Activated naive CD4-positive, alpha-beta T cell treated with anti-CD3 and anti-CD28 coated beads, Interleukin-2, amount 50 U/mL, for 72 hours (primary cell): ENCODE data around the gene PHF5A. TPM values are rescaled to one million over a fixed set of nuclear protein-coding genes. Genes with fewer than 3 reads are reported as not detected.

Experiments
- ATAC-seq, 2 donors: fragments of 150-1000 bp; cut with Tn5 transposase; 2 replicates each; pipeline ENCODE4 v1.10.0; 2021; ENCODE audit warnings: mild to moderate bottlenecking in 2 of 2, moderate library complexity in 2 of 2
- DNase-seq, 2 donors: peaks; one replicate each; pipeline ENCODE4 v3.0.0; 2021 to 2022; ENCODE audit warnings: low spot score in 2 of 2
- H3K27ac Mint-ChIP-seq, 2 donors: one replicate each; pipeline ENCODE4 v1.8.0; 2022; ENCODE audit warnings: mild to moderate bottlenecking in 2 of 2, mixed read lengths in 2 of 2
- H3K36me3 Mint-ChIP-seq, 2 donors: one replicate each; pipeline ENCODE4 v1.8.0; 2022; ENCODE audit warnings: mixed read lengths in 2 of 2
- H3K9me3 Mint-ChIP-seq, 2 donors: one replicate each; pipeline ENCODE4 v1.8.0; 2022; ENCODE audit warnings: mixed read lengths in 2 of 2
- total RNA-seq, 2 donors: library from RNA; stranded (reverse); gene quantifications; one replicate each; pipeline ENCODE4 v1.2.3, GENCODE V29; 2022

Gene PHF5A
- 10 to 100 TPM; 61.3 to 76.5 TPM for total RNA-seq

GRCh38 chr22:41468381-41469217 lies at the start of gene PHF5A, which contains the start of gene ACO2:
Gene PHF5A, minus strand, starts transcription at chr22:41468692. Its CDS starts 39 bp downstream, at chr22:41468653.
Gene ACO2, plus strand, starts transcription at chr22:41469117. Its CDS starts 30 bp downstream, at chr22:41469147.
- DNase-seq (peak; percentile 97 to 98), ATAC-seq (peak; percentile 94)
- H3K27ac Mint-ChIP-seq: peak within 1 kb of the TSS; percentile 94 to 99
- H3K9me3 Mint-ChIP-seq: no peaks in the 10 kb centered on the region
- H3K36me3 Mint-ChIP-seq: peaks cover 23 to 36% of the 10 kb centered on the region in 2 donors

- H3K9me3 Mint-ChIP-seq: no peaks in the 10 kb centered on the region
- no peaks in the 10 kb centered on the region for H3K36me3 Mint-ChIP-seq
- peak overlapping the region; percentile 27 to 77 for H3K27ac Mint-ChIP-seq
- ATAC-seq (no peak), DNase-seq (no peak)
These were observed 49.5 kb upstream of the PHF5A start for GRCh38 chr22:41518048-41518347.

- no peaks in the 10 kb centered on the region for H3K36me3 Mint-ChIP-seq
- no peaks in the 10 kb centered on the region for H3K9me3 Mint-ChIP-seq
- peak; percentile 48 to 64 for ATAC-seq
- H3K27ac Mint-ChIP-seq: peak overlapping the region; percentile 44 to 50
- DNase-seq: peak in 1 of 2 donors; percentile 49
These were observed 48.9 kb upstream of the PHF5A start for GRCh38 chr22:41517172-41518047.

- peak overlapping the region; percentile 44 to 50 for H3K27ac Mint-ChIP-seq
- H3K9me3 Mint-ChIP-seq: no peaks in the 10 kb centered on the region
- H3K36me3 Mint-ChIP-seq: no peaks in the 10 kb centered on the region
- DNase-seq (no peak), ATAC-seq (no peak)
These were observed 48.0 kb upstream of the PHF5A start for GRCh38 chr22:41516462-41516861.

GRCh38 chr22:41513391-41513790 lies 44.9 kb upstream of the PHF5A start:
- peak overlapping the region; percentile 29 to 81 for H3K27ac Mint-ChIP-seq
- DNase-seq: no peak
- H3K9me3 Mint-ChIP-seq: no peaks in the 10 kb centered on the region
- no peaks in the 10 kb centered on the region for H3K36me3 Mint-ChIP-seq
- no peak for ATAC-seq

GRCh38 chr22:41512421-41513194 lies 44.1 kb upstream of the PHF5A start:
- no peak for ATAC-seq
- H3K36me3 Mint-ChIP-seq: no peaks in the 10 kb centered on the region
- no peak for DNase-seq
- H3K9me3 Mint-ChIP-seq: no peaks in the 10 kb centered on the region
- H3K27ac Mint-ChIP-seq: peak overlapping the region in 1 of 2 donors; percentile 17

- ATAC-seq (no peak), DNase-seq (no peak)
- Mint-ChIP-seq H3K9me3 (no peaks in the 10 kb centered on the region), H3K36me3 (no peaks in the 10 kb centered on the region), H3K27ac (peak overlapping the region in 1 of 2 donors; percentile 36)
These were observed 43.1 kb upstream of the PHF5A start for GRCh38 chr22:41511521-41511968.

GRCh38 chr22:41508770-41509170 lies 40.3 kb upstream of the PHF5A start:
- no peaks in the 10 kb centered on the region for H3K36me3 Mint-ChIP-seq
- no peaks in the 10 kb centered on the region for H3K9me3 Mint-ChIP-seq
- ATAC-seq: no peak
- no peak overlapping the region for H3K27ac Mint-ChIP-seq
- DNase-seq: no peak

- Mint-ChIP-seq H3K36me3 (no peaks in the 10 kb centered on the region), H3K9me3 (no peaks in the 10 kb centered on the region), H3K27ac (peak overlapping the region; percentile 5 to 62)
- ATAC-seq (no peak), DNase-seq (no peak)
These were observed 39.0 kb upstream of the PHF5A start for GRCh38 chr22:41507330-41508063.

GRCh38 chr22:41505511-41506220 lies 37.2 kb upstream of the PHF5A start:
- no peaks in the 10 kb centered on the region for H3K36me3 Mint-ChIP-seq
- H3K9me3 Mint-ChIP-seq: no peaks in the 10 kb centered on the region
- DNase-seq: no peak
- ATAC-seq: no peak
- no peak overlapping the region for H3K27ac Mint-ChIP-seq

GRCh38 chr22:41504816-41505215 lies 36.3 kb upstream of the PHF5A start:
- no peaks in the 10 kb centered on the region for H3K9me3 Mint-ChIP-seq
- ATAC-seq (no peak), DNase-seq (no peak)
- no peaks in the 10 kb centered on the region for H3K36me3 Mint-ChIP-seq
- peak overlapping the region in 1 of 2 donors; percentile 85 for H3K27ac Mint-ChIP-seq

GRCh38 chr22:41504397-41504796 lies 35.9 kb upstream of the PHF5A start:
- ATAC-seq: no peak
- H3K27ac Mint-ChIP-seq: no peak overlapping the region
- no peak for DNase-seq
- no peaks in the 10 kb centered on the region for H3K36me3 Mint-ChIP-seq
- no peaks in the 10 kb centered on the region for H3K9me3 Mint-ChIP-seq

- Mint-ChIP-seq H3K36me3 (no peaks in the 10 kb centered on the region), H3K27ac (peak overlapping the region; percentile 21 to 36), H3K9me3 (no peaks in the 10 kb centered on the region)
- no peak for DNase-seq
- peak; percentile 66 to 67 for ATAC-seq
These were observed 32.7 kb upstream of the PHF5A start for GRCh38 chr22:41501209-41501608.

GRCh38 chr22:41500303-41500702 lies 31.8 kb upstream of the PHF5A start:
- no peak overlapping the region for H3K27ac Mint-ChIP-seq
- no peaks in the 10 kb centered on the region for H3K9me3 Mint-ChIP-seq
- DNase-seq (no peak), ATAC-seq (no peak)
- no peaks in the 10 kb centered on the region for H3K36me3 Mint-ChIP-seq

- ATAC-seq: no peak
- no peak for DNase-seq
- Mint-ChIP-seq H3K27ac (no peak overlapping the region), H3K9me3 (no peaks in the 10 kb centered on the region), H3K36me3 (no peaks in the 10 kb centered on the region)
These were observed 31.3 kb upstream of the PHF5A start for GRCh38 chr22:41499624-41500280.
